ENCODE results near the gene ARVCF. TPM values are rescaled to one million over a fixed set of nuclear protein-coding genes. Genes with fewer than 3 reads are reported as not detected.

The ARVCF gene
- total RNA-seq, 4 donors from 2014 or later = 25.2 to 53.7 (median 38.1) TPM

GRCh38 chr22:19951346-19951745, 65.3 kb downstream of the ARVCF start:
- DNase-seq (ENCODE audit: low spot score in 2 of 2) = no peak
- intact Hi-C loops (cut with DNase I; ENCODE audit: low total_unique reads) = no loop called here
- 89 to 90% methylated on average over 13 of the region's 13 CpGs for WGBS, 2 donors

GRCh38 chr22:19948057-19948760, 68.4 kb downstream of the ARVCF start:
- intact Hi-C loops (cut with DNase I; ENCODE audit: low total_unique reads) = no loop called here
- WGBS, 2 donors = 62 to 74% methylated on average over 9 of the region's 9 CpGs
- no peak for TF ChIP-seq CTCF (IDR thresholded peaks at IDR 0.05)
- no peak for TF ChIP-seq POLR2A (IDR thresholded peaks at IDR 0.05)

More at GRCh38 chr22:19951346-19951745, 65.3 kb downstream of the ARVCF start:
- no peak overlapping the region for H3K4me3 ChIP-seq (ENCODE audit: low read depth, poor library complexity, severe bottlenecking)
- no peak for TF ChIP-seq CTCF (IDR thresholded peaks at IDR 0.05)
- TF ChIP-seq POLR2A (IDR thresholded peaks at IDR 0.05) = no peak

DNA sequence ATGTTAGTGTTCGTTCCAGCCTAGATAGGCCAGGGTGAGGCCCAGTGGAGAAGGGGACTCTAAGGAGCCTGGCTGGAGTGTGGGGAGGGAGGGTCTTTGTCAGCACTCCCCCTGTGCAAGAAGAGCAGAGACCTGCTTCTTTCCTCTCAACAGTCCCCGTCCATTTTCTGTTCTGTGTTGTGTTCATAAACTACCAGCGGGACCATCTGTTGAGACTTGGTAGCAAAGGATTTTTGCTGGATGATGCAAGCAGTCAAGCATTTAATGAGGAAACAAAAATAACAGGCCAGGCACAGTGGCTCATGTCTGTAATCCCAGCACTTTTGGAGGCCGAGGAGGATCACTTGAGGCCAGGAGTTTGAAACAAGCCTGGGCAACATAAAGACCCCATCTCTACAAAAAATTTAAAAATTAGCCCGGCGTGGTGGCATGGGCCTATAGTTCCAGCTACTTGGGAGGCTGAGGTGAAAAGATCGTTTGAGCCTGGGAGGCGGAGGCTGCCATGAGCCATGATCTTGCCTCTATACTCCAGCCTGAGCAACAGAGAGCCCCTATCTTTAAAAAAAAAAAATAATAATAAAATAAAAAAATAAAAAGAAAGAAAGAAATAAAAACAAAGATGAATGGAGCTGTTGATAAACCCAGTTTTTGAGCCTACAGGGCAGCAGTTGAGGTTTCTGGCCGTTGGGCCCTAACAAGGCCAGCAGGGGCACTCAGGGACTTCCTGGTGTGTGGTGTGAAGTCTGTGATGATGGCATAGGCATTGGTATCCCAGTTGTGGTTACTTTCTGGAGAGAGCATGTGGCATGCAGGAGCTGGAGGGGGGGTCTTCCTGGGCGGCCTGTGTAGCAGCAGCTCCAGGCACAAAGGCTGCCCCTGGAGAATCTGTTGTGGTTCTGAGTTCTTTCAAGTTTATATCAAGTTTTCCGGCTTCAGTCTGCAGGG, 73.3 kb downstream of the ARVCF start:
- intact Hi-C loops (cut with DNase I; ENCODE audit: low total_unique reads) = no loop called here
- TF ChIP-seq POLR2A (IDR thresholded peaks at IDR 0.05) (no peak), CTCF (IDR thresholded peaks at IDR 0.05) (no peak)
- no peak for DNase-seq (ENCODE audit: low spot score in 2 of 2)
- 36 to 39% methylated on average over 11 of the region's 11 CpGs for WGBS, 2 donors
- no peak overlapping the region for H3K4me3 ChIP-seq (ENCODE audit: low read depth, poor library complexity, severe bottlenecking)

More at GRCh38 chr22:19948057-19948760, 68.4 kb downstream of the ARVCF start:
- no peak overlapping the region for H3K4me3 ChIP-seq (ENCODE audit: low read depth, poor library complexity, severe bottlenecking)
- no peak for DNase-seq (ENCODE audit: low spot score in 2 of 2)

DNA sequence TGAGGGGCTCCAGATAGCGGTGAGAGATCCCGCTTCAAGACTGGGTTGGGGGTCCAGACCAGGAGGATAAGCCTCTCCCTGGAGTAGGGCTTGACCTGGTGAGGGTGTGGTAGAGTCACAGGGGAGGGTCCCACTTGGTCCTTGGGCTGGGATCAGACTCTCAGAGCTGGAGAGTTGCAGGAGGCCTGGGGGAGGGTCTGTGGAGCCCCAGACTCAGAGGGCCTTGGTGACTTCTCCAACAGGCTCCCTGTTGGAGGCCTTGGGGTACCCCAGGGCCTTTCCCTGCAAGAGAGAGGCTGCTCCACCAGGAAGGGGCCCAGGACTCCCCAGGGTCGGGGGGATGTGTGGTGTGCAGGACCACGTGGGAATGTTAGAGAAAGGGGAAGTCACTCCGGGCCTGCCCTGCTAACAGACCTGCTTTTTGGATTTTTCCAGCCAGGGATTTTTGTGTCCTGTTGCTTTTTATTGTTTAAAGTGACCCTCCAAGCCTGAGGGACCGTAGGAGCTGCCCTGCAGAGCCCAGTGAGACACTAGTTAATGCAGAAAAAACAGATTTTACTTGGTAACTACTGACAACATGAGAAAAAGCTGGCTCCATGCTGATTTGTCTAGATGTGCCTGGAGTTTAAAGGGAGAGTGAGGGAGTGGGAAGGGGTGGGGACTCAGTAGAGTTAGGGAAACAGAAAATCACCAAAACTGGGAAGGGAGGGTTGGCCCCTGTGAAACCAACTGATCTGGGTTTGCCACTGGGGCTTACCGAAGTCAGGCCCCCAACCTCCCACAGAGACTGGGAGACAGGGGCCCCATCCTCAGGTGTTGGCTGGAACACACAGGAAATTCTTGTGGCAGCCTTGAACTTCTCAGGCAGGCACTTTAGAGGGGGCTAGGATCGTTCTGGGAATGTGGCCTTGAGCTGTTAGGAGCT, 74.2 kb downstream of the ARVCF start:
- peak overlapping the region; percentile 64 for H3K4me3 ChIP-seq (ENCODE audit: low read depth, poor library complexity, severe bottlenecking)
- TF ChIP-seq POLR2A (IDR thresholded peaks at IDR 0.05) (no peak), CTCF (IDR thresholded peaks at IDR 0.05) (no peak)
- intact Hi-C loops (cut with DNase I; ENCODE audit: low total_unique reads) = no loop called here
- no peak for DNase-seq (ENCODE audit: low spot score in 2 of 2)
- 1 to 3% methylated on average over 8 of the region's 8 CpGs for WGBS, 2 donors

DNA sequence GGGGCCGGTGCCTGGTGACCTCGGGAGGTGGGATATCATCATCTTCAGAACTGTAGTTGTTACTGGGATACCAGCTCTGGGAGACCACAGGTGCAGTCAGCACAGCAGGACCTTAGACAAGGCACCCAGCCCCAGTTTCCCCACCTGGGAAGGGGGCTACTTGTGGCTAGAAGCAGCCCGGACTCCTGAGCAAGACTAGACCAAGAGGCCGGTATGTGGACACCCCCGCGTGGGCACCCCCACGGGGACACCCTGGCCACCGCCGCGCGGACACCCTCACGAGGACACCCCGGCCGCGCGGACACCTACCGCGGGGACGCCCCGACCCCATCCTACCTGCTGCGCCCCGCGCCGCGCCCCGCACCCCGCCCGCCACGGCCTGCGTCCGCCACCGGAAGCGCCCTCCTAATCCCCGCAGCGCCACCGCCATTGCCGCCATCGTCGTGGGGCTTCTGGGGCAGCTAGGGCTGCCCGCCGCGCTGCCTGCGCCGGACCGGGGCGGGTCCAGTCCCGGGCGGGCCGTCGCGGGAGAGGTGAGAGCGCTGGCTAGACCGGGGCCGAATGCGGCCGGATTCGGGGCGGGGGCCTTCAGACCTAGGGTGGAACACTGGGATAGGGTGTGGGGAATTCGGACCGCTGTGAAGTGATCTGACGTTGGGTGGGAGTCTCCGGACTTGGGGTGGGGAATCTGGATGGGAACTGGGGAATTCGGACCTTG, 75.1 kb downstream of the ARVCF start, which contains the start of the genes COMT and TXNRD2:
TSS of gene COMT (plus strand) at position 408 of the 718 bp plus-strand sequence. CDS start 20,755 bp downstream, outside the sequence.
TSS of gene TXNRD2 (minus strand) at position 454 of the 718 bp plus-strand sequence. CDS start at position 439, 15 bp downstream.
- intact Hi-C loops (cut with DNase I; ENCODE audit: low total_unique reads) = no loop called here
- peak within 1 kb of the TSS; percentile 64 for H3K4me3 ChIP-seq (ENCODE audit: low read depth, poor library complexity, severe bottlenecking)
- WGBS, 2 donors = 2 to 4% methylated on average over 4 to 38 of the region's 63 CpGs
- TF ChIP-seq POLR2A (IDR thresholded peaks at IDR 0.05) = peak in 1 of 2 donors; percentile 21
- TF ChIP-seq CTCF (IDR thresholded peaks at IDR 0.05) = no peak
- DNase-seq (ENCODE audit: low spot score in 2 of 2) = peak in 1 of 2 donors; percentile 93
